ENCODE data around the gene BET1. TPM values are rescaled to one million over a fixed set of nuclear protein-coding genes. Genes with fewer than 3 reads are reported as not detected.

The BET1 gene
- 48.5 TPM for polyA plus RNA-seq
- long read RNA-seq, donor 1, transcript BET1-201 (4 exons, 1,504 nt), result major isoform, 31 of 34 reads
- long read RNA-seq, donor 1, partial matches to known transcripts, result 0 of 34 reads
- long read RNA-seq, donor 1, other reads (novel, unspliced or antisense), result 0 of 34 reads
- long read RNA-seq, donor 2, transcript BET1-204 (3 exons, 601 nt), result minor isoform, 12 of 88 reads
- long read RNA-seq, donor 2, transcript BET1-201 (4 exons, 1,504 nt), result major isoform, 75 of 88 reads
- long read RNA-seq, donor 2, partial matches to known transcripts, result 0 of 88 reads
- long read RNA-seq, donor 2, other reads (novel, unspliced or antisense), result 0 of 88 reads
- long read RNA-seq, donor 3, transcript BET1-204 (3 exons, 601 nt), result minor isoform, 13 of 78 reads
- long read RNA-seq, donor 3, transcript BET1-201 (4 exons, 1,504 nt), result major isoform, 64 of 78 reads
- long read RNA-seq, donor 3, partial matches to known transcripts, result 0 of 78 reads
- long read RNA-seq, donor 3, other reads (novel, unspliced or antisense), result 0 of 78 reads
- long read RNA-seq, donor 4, transcript BET1-201 (4 exons, 1,504 nt), result major isoform, 6 of 7 reads
- long read RNA-seq, donor 4, partial matches to known transcripts, result 0 of 7 reads
- long read RNA-seq, donor 4, other reads (novel, unspliced or antisense), result 0 of 7 reads
- long read RNA-seq, donor 5, transcript BET1-201 (4 exons, 1,504 nt), result major isoform, 26 of 30 reads
- long read RNA-seq, donor 5, partial matches to known transcripts, result 0 of 30 reads
- long read RNA-seq, donor 5, other reads (novel, unspliced or antisense), result 0 of 30 reads
- long read RNA-seq, donor 6, transcript BET1-204 (3 exons, 601 nt), result minor isoform, 8 of 36 reads
- long read RNA-seq, donor 6, transcript BET1-201 (4 exons, 1,504 nt), result major isoform, 28 of 36 reads
- long read RNA-seq, donor 6, partial matches to known transcripts, result 0 of 36 reads
- long read RNA-seq, donor 6, other reads (novel, unspliced or antisense), result 0 of 36 reads
- long read RNA-seq, donor 7, transcript BET1-201 (4 exons, 1,504 nt), result major isoform, 24 of 30 reads
- long read RNA-seq, donor 7, transcript BET1-204 (3 exons, 601 nt), result minor isoform, 6 of 30 reads
- long read RNA-seq, donor 7, partial matches to known transcripts, result 0 of 30 reads
- long read RNA-seq, donor 7, other reads (novel, unspliced or antisense), result 0 of 30 reads
- long read RNA-seq, donor 8, transcript BET1-201 (4 exons, 1,504 nt), result major isoform, 69 of 89 reads
- long read RNA-seq, donor 8, transcript BET1-204 (3 exons, 601 nt), result minor isoform, 20 of 89 reads
- long read RNA-seq, donor 8, partial matches to known transcripts, result 0 of 89 reads
- long read RNA-seq, donor 8, other reads (novel, unspliced or antisense), result 0 of 89 reads
- long read RNA-seq, donor 9, transcript BET1-201 (4 exons, 1,504 nt), result major isoform, 40 of 52 reads
- long read RNA-seq, donor 9, transcript BET1-204 (3 exons, 601 nt), result minor isoform, 11 of 52 reads
- long read RNA-seq, donor 9, partial matches to known transcripts, result 0 of 52 reads
- long read RNA-seq, donor 9, other reads (novel, unspliced or antisense), result 0 of 52 reads
- long read RNA-seq, donor 10, transcript BET1-201 (4 exons, 1,504 nt), result major isoform, 40 of 46 reads
- long read RNA-seq, donor 10, partial matches to known transcripts, result 0 of 46 reads
- long read RNA-seq, donor 10, other reads (novel, unspliced or antisense), result 0 of 46 reads
- long read RNA-seq, donor 11, transcript BET1-201 (4 exons, 1,504 nt), result major isoform, 37 of 37 reads
- long read RNA-seq, donor 11, partial matches to known transcripts, result 0 of 37 reads
- long read RNA-seq, donor 11, other reads (novel, unspliced or antisense), result 0 of 37 reads

DNA sequence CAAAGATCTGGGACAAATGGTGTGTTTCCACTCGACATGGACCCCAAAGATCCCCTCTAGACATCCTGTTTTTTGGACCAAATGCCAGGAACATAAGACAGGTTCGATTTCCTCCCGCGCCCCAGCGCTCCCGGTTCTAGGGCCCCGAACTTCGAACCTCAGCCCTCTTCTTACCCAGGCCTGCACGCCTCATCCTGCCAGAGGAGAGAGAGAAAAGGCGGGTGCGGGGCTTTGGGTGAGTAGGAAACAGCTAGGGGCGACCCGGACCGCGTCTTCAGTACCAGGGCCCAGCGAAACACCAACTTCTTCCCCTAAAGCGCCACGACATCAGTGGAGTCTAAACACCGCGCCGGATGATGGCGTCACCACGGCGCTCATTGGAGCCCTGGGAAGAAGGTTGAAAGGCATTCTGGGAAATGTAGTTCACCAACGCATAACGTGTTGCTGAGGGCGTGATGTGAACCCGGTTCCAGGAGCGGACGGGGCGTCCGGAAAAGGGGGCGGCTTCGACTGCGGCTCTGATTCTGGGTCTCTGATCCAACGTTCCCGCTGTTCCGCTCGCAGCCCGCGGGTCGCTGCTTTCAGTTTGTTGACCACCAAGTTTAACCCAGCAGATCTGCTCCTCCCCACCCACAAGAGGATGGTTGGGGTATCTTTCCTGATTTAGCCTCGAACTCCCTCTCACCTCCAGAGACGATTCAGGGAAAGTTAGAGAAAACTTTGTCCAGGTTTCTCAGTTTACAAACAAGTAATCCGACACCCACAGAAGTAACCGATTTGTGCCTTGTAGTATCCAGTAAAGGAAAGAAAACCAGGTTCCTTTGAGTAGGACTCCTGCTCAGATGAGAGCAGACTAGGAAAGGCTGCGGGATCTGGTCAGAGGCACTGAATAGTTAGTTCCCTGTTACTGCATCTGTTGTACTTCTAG lies at the start of gene BET1:
Gene BET1 (minus strand): TSS at position 332 of the 928 bp plus-strand sequence. CDS start 139 bp downstream, at position 193.
- Histone ChIP-seq H3K27ac (ENCODE audit: low read length) (peak within 1 kb of the TSS; percentile 93), H3K4me3 (ENCODE audit: low read length) (peak within 1 kb of the TSS; percentile 70), H3K9me3 (ENCODE audit: control insufficient read depth, low read depth, low read length) (no peaks in the 10 kb centered on the region), H3K27me3 (ENCODE audit: control insufficient read depth, insufficient read depth, low read length) (peaks cover 4% of the 10 kb centered on the region), H3K4me1 (ENCODE audit: control insufficient read depth, insufficient read depth, low read length) (no peaks in the 10 kb centered on the region), H3K36me3 (ENCODE audit: control insufficient read depth, insufficient read depth, low read length) (no peaks in the 10 kb centered on the region)
- WGBS (ENCODE audit: insufficient coverage, low lambda C conversion rate), result no CpG with 5 or more reads among the region's 47 CpGs
- peak; percentile 97 to 98 for DNase-seq

DNA sequence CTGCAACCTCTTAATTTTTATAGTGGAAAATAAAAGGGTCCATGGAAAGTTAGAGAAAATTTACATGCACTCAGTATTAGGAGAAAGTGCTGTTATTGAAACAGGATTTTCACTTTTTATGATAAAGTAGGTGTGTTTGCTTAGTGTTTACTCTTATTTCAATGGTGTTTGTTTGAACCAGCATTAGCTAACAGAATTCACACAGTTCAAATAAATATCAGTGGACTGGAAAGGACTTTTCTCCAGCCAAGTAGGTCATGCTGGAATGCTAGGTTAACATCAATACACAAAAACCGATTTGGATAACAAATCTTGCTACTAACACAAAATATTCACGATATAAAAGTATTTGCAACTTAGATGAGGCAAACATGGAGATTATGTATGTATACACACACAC lies 49.4 kb upstream of the BET1 start:
- no peaks in the 10 kb centered on the region for H3K36me3 ChIP-seq (ENCODE audit: control insufficient read depth, insufficient read depth, low read length)
- H3K9me3 ChIP-seq (ENCODE audit: control insufficient read depth, low read depth, low read length), result no peaks in the 10 kb centered on the region
- peaks cover 9% of the 10 kb centered on the region for H3K27me3 ChIP-seq (ENCODE audit: control insufficient read depth, insufficient read depth, low read length)
- no peak for DNase-seq
- no peaks in the 10 kb centered on the region for H3K4me1 ChIP-seq (ENCODE audit: control insufficient read depth, insufficient read depth, low read length)
- WGBS (ENCODE audit: insufficient coverage, low lambda C conversion rate), result 60% methylated on average over 1 of the region's 2 CpGs
- no peak overlapping the region for H3K4me3 ChIP-seq (ENCODE audit: low read length)
- H3K27ac ChIP-seq (ENCODE audit: low read length), result no peak overlapping the region

DNA sequence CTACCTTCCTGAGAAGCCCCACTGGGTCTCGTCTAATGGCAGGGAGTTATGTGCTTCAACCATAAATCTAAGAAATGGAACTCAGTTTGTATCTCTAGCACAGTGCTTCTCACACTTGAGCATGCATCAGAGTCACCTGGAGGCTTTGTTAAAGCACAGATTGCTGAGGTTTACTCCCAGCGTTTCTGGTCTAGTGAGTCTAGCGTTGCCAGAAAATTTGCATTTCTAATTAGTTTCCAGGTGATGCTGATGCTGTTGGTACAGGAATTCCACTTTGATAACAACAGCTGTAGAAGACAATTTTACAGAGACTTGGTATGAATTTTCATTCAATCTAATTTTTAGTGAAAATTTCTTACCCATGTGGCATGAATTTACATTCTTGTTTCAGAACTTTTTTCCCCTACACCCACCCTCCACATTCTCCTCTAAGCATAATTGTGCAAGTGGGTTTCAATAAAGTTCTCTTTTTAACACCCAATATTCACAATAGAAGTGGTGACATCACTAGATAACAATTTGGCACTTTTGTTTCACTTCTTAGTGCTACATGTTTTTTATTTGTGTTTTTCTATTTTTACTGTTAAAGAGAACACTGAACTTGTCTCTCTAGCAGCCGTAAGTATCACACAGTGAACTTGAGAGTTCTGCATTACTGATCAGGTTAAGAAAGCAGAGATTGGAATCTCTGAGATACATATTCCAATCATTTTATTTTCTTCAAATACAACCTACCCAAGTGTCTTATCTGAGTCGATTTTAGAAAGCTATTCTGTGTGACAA lies 48.4 kb upstream of the BET1 start:
- Histone ChIP-seq H3K9me3 (ENCODE audit: control insufficient read depth, low read depth, low read length) (no peaks in the 10 kb centered on the region), H3K4me3 (ENCODE audit: low read length) (no peak overlapping the region), H3K27me3 (ENCODE audit: control insufficient read depth, insufficient read depth, low read length) (peaks cover 9% of the 10 kb centered on the region), H3K4me1 (ENCODE audit: control insufficient read depth, insufficient read depth, low read length) (no peaks in the 10 kb centered on the region), H3K27ac (ENCODE audit: low read length) (no peak overlapping the region), H3K36me3 (ENCODE audit: control insufficient read depth, insufficient read depth, low read length) (no peaks in the 10 kb centered on the region)
- 80% methylated on average over 1 of the region's 5 CpGs for WGBS (ENCODE audit: insufficient coverage, low lambda C conversion rate)
- no peak for DNase-seq

GRCh38 chr7:94050046-94050445 lies 45.9 kb upstream of the BET1 start:
- no peak overlapping the region for H3K4me3 ChIP-seq (ENCODE audit: low read length)
- WGBS (ENCODE audit: insufficient coverage, low lambda C conversion rate), result no CpG with 5 or more reads among the region's 4 CpGs
- H3K27ac ChIP-seq (ENCODE audit: low read length), result no peak overlapping the region
- H3K4me1 ChIP-seq (ENCODE audit: control insufficient read depth, insufficient read depth, low read length), result no peaks in the 10 kb centered on the region
- H3K27me3 ChIP-seq (ENCODE audit: control insufficient read depth, insufficient read depth, low read length), result peaks cover 11% of the 10 kb centered on the region
- H3K36me3 ChIP-seq (ENCODE audit: control insufficient read depth, insufficient read depth, low read length), result no peaks in the 10 kb centered on the region
- DNase-seq, result no peak
- no peaks in the 10 kb centered on the region for H3K9me3 ChIP-seq (ENCODE audit: control insufficient read depth, low read depth, low read length)

DNA sequence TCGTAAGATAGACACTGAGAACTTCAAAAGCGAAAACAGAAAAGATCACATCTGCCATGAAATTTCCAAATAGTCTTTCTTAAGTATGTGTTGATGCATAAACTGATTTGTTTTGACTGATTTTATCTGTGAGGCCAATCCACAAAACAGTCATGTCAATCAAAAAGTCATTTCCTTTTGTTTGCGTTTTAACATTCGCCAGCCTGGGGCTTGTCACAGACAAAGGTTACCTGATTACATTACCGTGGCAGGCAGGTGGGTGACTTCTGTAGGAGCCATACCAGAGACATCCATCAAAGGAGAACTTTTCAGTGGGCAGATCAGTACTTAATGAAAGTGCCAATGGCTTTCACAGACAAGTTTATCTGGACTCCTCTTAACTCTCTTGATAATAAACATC lies 45.5 kb upstream of the BET1 start:
- Histone ChIP-seq H3K27me3 (ENCODE audit: control insufficient read depth, insufficient read depth, low read length) (peaks cover 11% of the 10 kb centered on the region), H3K4me1 (ENCODE audit: control insufficient read depth, insufficient read depth, low read length) (no peaks in the 10 kb centered on the region), H3K9me3 (ENCODE audit: control insufficient read depth, low read depth, low read length) (no peaks in the 10 kb centered on the region), H3K27ac (ENCODE audit: low read length) (no peak overlapping the region), H3K4me3 (ENCODE audit: low read length) (no peak overlapping the region), H3K36me3 (ENCODE audit: control insufficient read depth, insufficient read depth, low read length) (no peaks in the 10 kb centered on the region)
- WGBS (ENCODE audit: insufficient coverage, low lambda C conversion rate), result 93% methylated on average over 2 of the region's 5 CpGs
- no peak for DNase-seq

DNA sequence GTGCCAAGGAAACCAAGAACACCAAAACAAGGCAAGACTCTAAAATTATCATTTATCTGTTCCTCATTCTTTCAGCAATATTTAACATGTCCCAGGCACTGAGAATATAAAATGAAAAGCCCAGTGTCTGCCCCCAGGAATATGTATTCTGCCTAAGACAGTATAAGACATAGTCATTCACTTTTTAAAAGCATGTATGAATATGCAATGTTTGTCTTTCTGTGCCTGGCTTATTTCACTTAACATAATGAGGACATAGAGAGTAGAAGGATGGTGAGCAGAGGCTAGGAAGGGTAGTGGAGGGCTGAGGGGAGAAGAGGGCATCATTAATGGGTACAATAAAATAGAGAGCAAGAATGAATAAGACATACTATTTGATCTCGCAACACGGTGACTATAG lies 44.6 kb upstream of the BET1 start:
- Histone ChIP-seq H3K4me3 (ENCODE audit: low read length) (no peak overlapping the region), H3K27ac (ENCODE audit: low read length) (no peak overlapping the region), H3K4me1 (ENCODE audit: control insufficient read depth, insufficient read depth, low read length) (no peaks in the 10 kb centered on the region), H3K36me3 (ENCODE audit: control insufficient read depth, insufficient read depth, low read length) (no peaks in the 10 kb centered on the region), H3K27me3 (ENCODE audit: control insufficient read depth, insufficient read depth, low read length) (peaks cover 9% of the 10 kb centered on the region), H3K9me3 (ENCODE audit: control insufficient read depth, low read depth, low read length) (no peaks in the 10 kb centered on the region)
- no CpG with 5 or more reads among the region's 2 CpGs for WGBS (ENCODE audit: insufficient coverage, low lambda C conversion rate)
- DNase-seq, result no peak

GRCh38 chr7:94047956-94048355 lies 43.8 kb upstream of the BET1 start:
- no CpG with 5 or more reads among the region's 1 CpG for WGBS (ENCODE audit: insufficient coverage, low lambda C conversion rate)
- DNase-seq, result no peak
- peaks cover 9% of the 10 kb centered on the region for H3K27me3 ChIP-seq (ENCODE audit: control insufficient read depth, insufficient read depth, low read length)

GRCh38 chr7:94045581-94045980 lies 41.4 kb upstream of the BET1 start:
- Histone ChIP-seq H3K4me1 (ENCODE audit: control insufficient read depth, insufficient read depth, low read length) (no peaks in the 10 kb centered on the region), H3K4me3 (ENCODE audit: low read length) (no peak overlapping the region), H3K27ac (ENCODE audit: low read length) (no peak overlapping the region), H3K36me3 (ENCODE audit: control insufficient read depth, insufficient read depth, low read length) (no peaks in the 10 kb centered on the region), H3K27me3 (ENCODE audit: control insufficient read depth, insufficient read depth, low read length) (peaks cover 4% of the 10 kb centered on the region), H3K9me3 (ENCODE audit: control insufficient read depth, low read depth, low read length) (no peaks in the 10 kb centered on the region)
- no peak for DNase-seq
- WGBS (ENCODE audit: insufficient coverage, low lambda C conversion rate), result 100% methylated on average over 1 of the region's 2 CpGs

More at GRCh38 chr7:94047956-94048355, 43.8 kb upstream of the BET1 start:
- no peaks in the 10 kb centered on the region for H3K36me3 ChIP-seq (ENCODE audit: control insufficient read depth, insufficient read depth, low read length)
- H3K4me3 ChIP-seq (ENCODE audit: low read length), result no peak overlapping the region
- no peak overlapping the region for H3K27ac ChIP-seq (ENCODE audit: low read length)
- H3K9me3 ChIP-seq (ENCODE audit: control insufficient read depth, low read depth, low read length), result no peaks in the 10 kb centered on the region
- H3K4me1 ChIP-seq (ENCODE audit: control insufficient read depth, insufficient read depth, low read length), result no peaks in the 10 kb centered on the region

All from large intestine (tissue), 12 donors.